Measurements from ENCODE around the gene NKX2-3.
A peak's percentile ranks its signal among the peaks of the same experiment; 100 is the strongest.

NKX2-3 gene

GRCh38 chr10:99540657-99541531 is 8.2 kb downstream of the NKX2-3 start:
- no peak for DNase-seq (ENCODE audit: low read depth in 2 of 2)
- no peak overlapping the region for H3K4me3 ChIP-seq (replicated peaks in 1 of 2; ENCODE audit: low read depth in 2 of 2, low read length in 2 of 2)
- no peak for TF ChIP-seq CTCF (IDR thresholded peaks at IDR 0.05; ENCODE audit: low read depth, low read length)

GRCh38 chr10:99544322-99544721 is 11.6 kb downstream of the NKX2-3 start:
- DNase-seq (ENCODE audit: low read depth in 2 of 2) = no peak
- no peak for TF ChIP-seq CTCF (IDR thresholded peaks at IDR 0.05; ENCODE audit: low read depth, low read length)

GRCh38 chr10:99548041-99548530 is 15.3 kb downstream of the NKX2-3 start:
- peak; percentile 43 for TF ChIP-seq CTCF (IDR thresholded peaks at IDR 0.05; ENCODE audit: low read depth, low read length)
- peak in 1 of 2 donors; percentile 31 for DNase-seq (ENCODE audit: low read depth in 2 of 2)
- no peak overlapping the region for H3K4me3 ChIP-seq (replicated peaks in 1 of 2; ENCODE audit: low read depth in 2 of 2, low read length in 2 of 2)

More at GRCh38 chr10:99544322-99544721, 11.6 kb downstream of the NKX2-3 start:
- no peak overlapping the region for H3K4me3 ChIP-seq (replicated peaks in 1 of 2; ENCODE audit: low read depth in 2 of 2, low read length in 2 of 2)

GRCh38 chr10:99551158-99551557 is 18.4 kb downstream of the NKX2-3 start:
- H3K4me3 ChIP-seq (replicated peaks in 1 of 2; ENCODE audit: low read depth in 2 of 2, low read length in 2 of 2) = no peak overlapping the region
- DNase-seq (ENCODE audit: low read depth in 2 of 2) = peak; percentile 57 to 67
- no peak for TF ChIP-seq CTCF (IDR thresholded peaks at IDR 0.05; ENCODE audit: low read depth, low read length)

- no peak overlapping the region for H3K4me3 ChIP-seq (replicated peaks in 1 of 2; ENCODE audit: low read depth in 2 of 2, low read length in 2 of 2)
- no peak for TF ChIP-seq CTCF (IDR thresholded peaks at IDR 0.05; ENCODE audit: low read depth, low read length)
- DNase-seq (ENCODE audit: low read depth in 2 of 2) = no peak
Measured at GRCh38 chr10:99551616-99552015, 18.9 kb downstream of the NKX2-3 start.

GRCh38 chr10:99555371-99555770 is 22.6 kb downstream of the NKX2-3 start:
- no peak for TF ChIP-seq CTCF (IDR thresholded peaks at IDR 0.05; ENCODE audit: low read depth, low read length)
- DNase-seq (ENCODE audit: low read depth in 2 of 2) = no peak
- no peak overlapping the region for H3K4me3 ChIP-seq (replicated peaks in 1 of 2; ENCODE audit: low read depth in 2 of 2, low read length in 2 of 2)
